Upper lobe of left lung (tissue), 6 donors: ENCODE data around the gene LDAH. TPM values are rescaled to one million over a fixed set of nuclear protein-coding genes. Genes with fewer than 3 reads are reported as not detected.

Source experiments
- ATAC-seq, 2 donors: fragments of 200-7000 bp; cut with Tn5 transposase; one replicate each; pipeline ENCODE4 v1.9.1; 2022; ENCODE audit warnings: mild to moderate bottlenecking in 2 of 2, moderate library complexity in 2 of 2; ENCODE audit not compliant: low FRiP score in 2 of 2
- DNase-seq, 2 donors: peaks; one replicate each; pipeline ENCODE4 v3.0.0-alpha.2; 2019 to 2020
- H3K27ac ChIP-seq, 4 donors: fragments of 200-600 bp; sonication (generic); one replicate each; pipeline ENCODE4 v1.5.1; 2016 to 2019
- H3K27me3 ChIP-seq, 4 donors: fragments of 200-600 bp; sonication (generic); one replicate each; pipeline ENCODE4 v1.5.1; 2017 to 2019
- H3K36me3 ChIP-seq, 4 donors: fragments of 200-600 bp; sonication (generic); one replicate each; pipeline ENCODE4 v1.5.1; 2016 to 2019
- H3K4me1 ChIP-seq, 4 donors: fragments of 200-600 bp; sonication (generic); one replicate each; pipeline ENCODE4 v1.5.1; 2018 to 2019
- H3K4me3 ChIP-seq, 4 donors: fragments of 200-600 bp; sonication (generic); one replicate each; pipeline ENCODE4 v1.5.1; 2017 to 2019; ENCODE audit warnings: mild to moderate bottlenecking in 2 of 4, moderate library complexity in 1 of 4
- H3K9me3 ChIP-seq, 4 donors: fragments of 200-600 bp; sonication (generic); one replicate each; pipeline ENCODE4 v1.5.1; 2018 to 2019
- EP300 ChIP-seq, 4 donors: sonication (generic); formaldehyde crosslinking; IDR thresholded peaks; one replicate each; pipeline ENCODE4 v1.5.1; 2017; ENCODE audit warnings: antibody characterized with exemption in 4 of 4, control low read depth in 2 of 4
- POLR2A ChIP-seq, 4 donors: fragments of 450-650 bp; IDR thresholded peaks; one replicate each; pipeline ENCODE4 v1.5.1; 2016 to 2017; ENCODE audit warnings: antibody characterized with exemption in 4 of 4, mild to moderate bottlenecking in 2 of 4
- POLR2AphosphoS5 ChIP-seq, 2 donors: sonication (generic); formaldehyde crosslinking; IDR thresholded peaks; one replicate each; pipeline ENCODE4 v1.5.1; 2017; ENCODE audit warnings: antibody characterized with exemption in 2 of 2
- WGBS, 2 donors: methylation state at CpG; one replicate each; pipeline ENCODE4 v1.1.5; 2017 to 2018; 5-methylcytosine and 5-hydroxymethylcytosine counted together
- total RNA-seq, 6 donors: library from RNA; depleted of rRNA in 4 of 6; stranded (reverse); fragments of >200 nt in 4 of 6; gene quantifications; one replicate each; pipeline versions ENCODE4 v1.1.0 to v1.2.1, GENCODE V29; 2016 to 2021
- TF ChIP-seq, protein P1 (sequence below), 6 experiments: fragments of 450-650 bp in 4 of 6; fragments of 200-600 bp in 2 of 6; sonication (generic) in 2 of 6; IDR thresholded peaks; one replicate each; pipeline ENCODE4 v1.5.1; 2016 to 2019; ENCODE audit warnings: antibody characterized with exemption in 6 of 6
- donor health status: DM: no; HTN: no; CAD: no; lungs with moderate emphysema.
- donor health status: DM: no; HTN: yes; CAD: no; lungs with severe emphysema.

Gene LDAH
- total RNA-seq, 6 donors from 2014 or later, result 7.3 to 18.9 (median 13.0) TPM

DNA sequence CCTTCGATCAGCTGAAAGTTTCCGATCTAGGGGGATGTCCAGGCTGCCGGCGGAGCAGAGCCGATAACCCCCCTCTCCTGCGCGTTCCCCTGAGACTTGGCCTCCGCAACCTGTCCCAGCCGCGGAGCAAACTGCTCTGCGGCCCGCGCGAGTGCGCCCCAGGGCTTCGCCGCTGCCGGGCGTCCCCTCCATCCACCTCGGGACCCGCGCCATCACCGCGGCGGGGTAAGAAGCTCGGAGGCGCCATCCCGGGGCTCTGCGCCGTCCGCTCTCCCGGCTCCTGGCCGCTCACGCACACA, 156.9 kb downstream of the LDAH start:
- H3K27ac ChIP-seq, result no peak overlapping the region
- peak in 1 of 2 donors; percentile 86 for DNase-seq
- 4 to 16% methylated on average over 9 to 32 of the region's 34 CpGs for WGBS, 2 donors
- H3K27me3 ChIP-seq, result peaks cover 0 to 62% (median 32%) of the 10 kb centered on the region in 4 donors
- peaks cover 21 to 59% (median 34%) of the 10 kb centered on the region in 4 donors for H3K4me1 ChIP-seq
- no peak for TF ChIP-seq POLR2A (IDR thresholded peaks at IDR 0.05)
- ATAC-seq, result no peak
- peaks cover 0 to 8% (median 0%) of the 10 kb centered on the region in 4 donors for H3K9me3 ChIP-seq
- no peaks in the 10 kb centered on the region for H3K36me3 ChIP-seq
- H3K4me3 ChIP-seq, result peak overlapping the region in 3 of 4 donors; percentile 42 to 52 (median 51)

DNA sequence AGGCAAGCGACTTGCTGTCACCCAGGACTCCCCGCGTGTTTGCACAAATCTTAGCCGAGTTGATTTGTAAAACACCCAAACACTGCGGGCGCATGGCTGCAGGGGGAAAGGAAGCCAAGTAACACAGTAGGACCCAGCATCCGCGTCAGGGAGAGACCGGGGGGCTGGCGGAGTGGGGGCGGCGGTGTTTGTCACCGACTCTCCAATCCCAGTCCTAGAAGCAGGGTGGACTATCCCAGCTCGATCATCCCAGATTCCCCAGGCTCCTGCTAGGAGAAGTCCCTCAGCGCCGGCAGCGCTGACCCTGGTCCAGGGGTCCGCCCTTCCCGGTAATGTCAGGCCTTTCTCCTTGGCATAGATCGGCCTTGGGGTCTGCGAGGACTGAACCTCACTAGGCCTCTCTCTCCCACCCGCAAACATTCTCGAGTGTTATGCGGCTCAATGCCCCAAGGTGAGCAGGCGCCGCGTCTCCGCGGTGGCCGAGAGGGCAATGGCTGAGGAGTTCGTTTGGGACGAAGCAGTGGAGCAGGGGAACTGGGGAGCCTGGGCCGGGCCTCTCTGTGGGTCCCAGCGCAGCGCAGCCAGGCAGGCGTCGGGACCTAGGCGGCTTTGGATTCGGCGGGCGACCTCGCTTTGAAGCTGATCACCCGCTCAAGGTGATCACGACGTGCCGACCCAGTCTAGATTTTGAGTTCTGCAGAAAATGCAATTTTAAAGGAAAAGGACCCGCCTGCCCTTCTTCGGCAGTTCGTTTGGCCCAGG, 157.5 kb downstream of the LDAH start:
- ATAC-seq, result no peak
- Histone ChIP-seq H3K4me1 (peaks cover 21 to 54% (median 30%) of the 10 kb centered on the region in 4 donors), H3K36me3 (no peaks in the 10 kb centered on the region), H3K27me3 (peaks cover 0 to 57% (median 27%) of the 10 kb centered on the region in 4 donors), H3K4me3 (peak overlapping the region in 3 of 4 donors; percentile 42 to 52 (median 51)), H3K9me3 (peaks cover 0 to 5% (median 0%) of the 10 kb centered on the region in 4 donors), H3K27ac (no peak overlapping the region)
- no peak for TF ChIP-seq POLR2AphosphoS5 (IDR thresholded peaks at IDR 0.05)
- no peak for TF ChIP-seq EP300 (IDR thresholded peaks at IDR 0.05)
- TF ChIP-seq, protein P1, sequence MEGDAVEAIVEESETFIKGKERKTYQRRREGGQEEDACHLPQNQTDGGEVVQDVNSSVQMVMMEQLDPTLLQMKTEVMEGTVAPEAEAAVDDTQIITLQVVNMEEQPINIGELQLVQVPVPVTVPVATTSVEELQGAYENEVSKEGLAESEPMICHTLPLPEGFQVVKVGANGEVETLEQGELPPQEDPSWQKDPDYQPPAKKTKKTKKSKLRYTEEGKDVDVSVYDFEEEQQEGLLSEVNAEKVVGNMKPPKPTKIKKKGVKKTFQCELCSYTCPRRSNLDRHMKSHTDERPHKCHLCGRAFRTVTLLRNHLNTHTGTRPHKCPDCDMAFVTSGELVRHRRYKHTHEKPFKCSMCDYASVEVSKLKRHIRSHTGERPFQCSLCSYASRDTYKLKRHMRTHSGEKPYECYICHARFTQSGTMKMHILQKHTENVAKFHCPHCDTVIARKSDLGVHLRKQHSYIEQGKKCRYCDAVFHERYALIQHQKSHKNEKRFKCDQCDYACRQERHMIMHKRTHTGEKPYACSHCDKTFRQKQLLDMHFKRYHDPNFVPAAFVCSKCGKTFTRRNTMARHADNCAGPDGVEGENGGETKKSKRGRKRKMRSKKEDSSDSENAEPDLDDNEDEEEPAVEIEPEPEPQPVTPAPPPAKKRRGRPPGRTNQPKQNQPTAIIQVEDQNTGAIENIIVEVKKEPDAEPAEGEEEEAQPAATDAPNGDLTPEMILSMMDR (IDR thresholded peaks at IDR 0.05), result no peak
- no peak for TF ChIP-seq POLR2A (IDR thresholded peaks at IDR 0.05)
- 2 to 6% methylated on average over 11 to 49 of the region's 49 CpGs for WGBS, 2 donors
- DNase-seq, result peak in 1 of 2 donors; percentile 83

DNA sequence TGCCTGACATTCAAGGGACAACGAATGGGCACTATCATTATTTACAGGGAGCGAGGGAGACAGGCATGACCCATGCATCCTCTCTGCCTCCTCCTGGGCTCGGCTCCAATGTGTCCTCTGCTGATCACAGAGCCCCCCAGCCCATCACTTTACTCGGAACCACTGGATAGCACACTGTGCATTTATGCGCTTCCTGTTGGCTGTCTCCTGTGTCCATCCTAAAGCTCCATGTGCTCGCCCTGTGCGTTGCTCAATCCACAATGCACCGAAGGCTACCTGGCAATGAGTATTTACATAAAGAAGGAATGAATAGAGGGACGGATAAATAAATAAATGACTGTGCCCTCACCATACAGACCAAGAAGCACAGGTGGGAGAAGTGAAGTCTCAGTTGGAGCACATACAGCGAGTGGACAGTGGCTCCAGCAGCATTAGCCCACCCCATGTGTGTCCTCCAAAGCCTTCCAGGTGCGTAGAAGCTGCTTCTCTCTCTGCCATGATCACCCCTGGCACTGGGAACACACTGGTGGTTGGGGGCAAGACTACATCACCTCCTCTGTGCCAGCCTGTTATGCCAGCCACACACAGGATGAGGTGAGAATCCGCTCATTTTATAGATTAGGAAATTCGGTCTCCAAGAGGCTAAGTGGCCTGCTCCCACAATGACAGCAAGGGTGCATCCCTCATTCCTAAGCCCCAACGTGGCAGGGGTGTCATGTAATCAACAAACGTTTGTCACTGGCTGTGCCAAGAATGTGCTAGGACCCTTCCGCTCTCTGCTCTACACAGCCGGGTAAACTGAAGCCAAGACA, 158.3 kb downstream of the LDAH start:
- no peak for DNase-seq

GRCh38 chr2:20664071-20664390, 158.9 kb downstream of the LDAH start:
- TF ChIP-seq EP300 (IDR thresholded peaks at IDR 0.05) (no peak), POLR2A (IDR thresholded peaks at IDR 0.05) (no peak), POLR2AphosphoS5 (IDR thresholded peaks at IDR 0.05) (no peak)
- TF ChIP-seq, protein P1 (IDR thresholded peaks at IDR 0.05), result no peak
- Histone ChIP-seq H3K4me1 (peaks cover 21 to 42% (median 27%) of the 10 kb centered on the region in 4 donors), H3K27me3 (peaks cover 0 to 46% (median 22%) of the 10 kb centered on the region in 4 donors), H3K27ac (no peak overlapping the region), H3K4me3 (no peak overlapping the region), H3K36me3 (no peaks in the 10 kb centered on the region), H3K9me3 (no peaks in the 10 kb centered on the region)
- WGBS, 2 donors, result 39 to 63% methylated on average over 2 of the region's 2 CpGs
- DNase-seq (no peak), ATAC-seq (no peak)

More for the DNA sequence above, 158.3 kb downstream of the LDAH start:
- ATAC-seq, result no peak
- Histone ChIP-seq H3K27me3 (peaks cover 0 to 49% (median 23%) of the 10 kb centered on the region in 4 donors), H3K4me1 (peaks cover 21 to 48% (median 28%) of the 10 kb centered on the region in 4 donors), H3K36me3 (no peaks in the 10 kb centered on the region), H3K9me3 (no peaks in the 10 kb centered on the region), H3K27ac (no peak overlapping the region), H3K4me3 (no peak overlapping the region)
- TF ChIP-seq POLR2A (IDR thresholded peaks at IDR 0.05), result no peak
- TF ChIP-seq EP300 (IDR thresholded peaks at IDR 0.05), result no peak
- TF ChIP-seq POLR2AphosphoS5 (IDR thresholded peaks at IDR 0.05), result no peak
- TF ChIP-seq, protein P1 (IDR thresholded peaks at IDR 0.05), result no peak
- 32 to 35% methylated on average over 10 to 17 of the region's 17 CpGs for WGBS, 2 donors
